LNCaP clone FGC (cell line): ENCODE measurements around the gene NTN1.
"Not testable (repeated sequence)": the region's sequence is repeated elsewhere in the genome, so short reads cannot be mapped to it uniquely, and the experiment has no call there.

Source experiments
- DNase-seq: peaks from one replicate; pipeline ENCODE4 v3.0.0-alpha.2; 2011; ENCODE audit warnings: low read depth
- H3K4me3 ChIP-seq: 2 replicates; pipeline ENCODE4 v1.5.1; 2011; ENCODE audit warnings: mild to moderate bottlenecking, low read depth, low read length, control low read depth
- CTCF ChIP-seq: IDR thresholded peaks from 2 replicates; pipeline ENCODE4 v1.5.1; 2012; ENCODE audit warnings: mild to moderate bottlenecking; ENCODE audit not compliant: control insufficient read depth, insufficient read depth; ENCODE audit errors: extremely low read depth

The NTN1 gene

GRCh38 chr17:9254841-9255240, 233.5 kb downstream of the NTN1 start:
- no peak overlapping the region for H3K4me3 ChIP-seq
- no peak for TF ChIP-seq CTCF
- no peak for DNase-seq

GRCh38 chr17:9255833-9256232, 234.5 kb downstream of the NTN1 start:
- no peak for DNase-seq
- no peak overlapping the region for H3K4me3 ChIP-seq
- no peak for TF ChIP-seq CTCF

- no peak overlapping the region for H3K4me3 ChIP-seq
- TF ChIP-seq CTCF: no peak
Observed at GRCh38 chr17:9256361-9256750, 235.0 kb downstream of the NTN1 start.

GRCh38 chr17:9256751-9257629, 235.7 kb downstream of the NTN1 start:
- TF ChIP-seq CTCF: no peak
- H3K4me3 ChIP-seq: no peak overlapping the region
- no peak for DNase-seq

More at GRCh38 chr17:9256361-9256750, 235.0 kb downstream of the NTN1 start:
- no peak for DNase-seq

- not testable (repeated sequence) for DNase-seq, H3K4me3 ChIP-seq
Observed at GRCh38 chr17:9257630-9257965, 236.3 kb downstream of the NTN1 start.

- H3K4me3 ChIP-seq: no peak overlapping the region
- DNase-seq: no peak
- TF ChIP-seq CTCF: no peak
Observed at GRCh38 chr17:9258115-9259015, 237.1 kb downstream of the NTN1 start.

- no peak overlapping the region for H3K4me3 ChIP-seq
- no peak for TF ChIP-seq CTCF
- no peak for DNase-seq
Observed at GRCh38 chr17:9259419-9259818, 238.1 kb downstream of the NTN1 start.
